Cardiac atrium fibroblast (primary cell): ENCODE measurements around the gene ABCB11. TPM values are rescaled to one million over a fixed set of nuclear protein-coding genes. Genes with fewer than 3 reads are reported as not detected.

Experiments
- total RNA-seq: library from RNA; depleted of rRNA; stranded (reverse); fragments of >200 nt; gene quantifications from 2 replicates; pipeline ENCODE4 v1.2.3, GENCODE V29; 2015

Gene ABCB11
- under 0.01 and 0.65 TPM in 2 replicates for total RNA-seq

DNA sequence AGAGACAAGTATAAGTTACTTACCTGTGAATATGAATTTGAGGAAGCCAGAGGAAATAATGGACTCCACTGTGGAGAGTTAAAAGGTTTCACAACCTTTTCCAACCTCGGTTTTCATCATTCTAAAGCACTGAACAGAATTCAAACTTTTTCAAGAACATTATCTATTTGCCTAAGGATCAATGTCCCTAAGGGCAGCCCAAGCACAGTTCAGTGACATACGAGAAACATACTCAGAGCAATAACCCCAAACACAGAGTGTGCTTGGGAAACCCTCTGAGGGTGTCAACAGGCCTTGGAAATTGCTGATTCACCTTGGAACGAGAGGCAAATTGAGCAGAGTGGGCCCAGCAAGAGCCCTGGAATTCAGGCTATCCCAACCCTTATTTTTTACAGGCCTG, at the start of gene ABCB11:
ABCB11 (minus strand) TSS at position 123 of the 400 bp plus-strand sequence. CDS start 13,199 bp downstream, outside the sequence.

DNA sequence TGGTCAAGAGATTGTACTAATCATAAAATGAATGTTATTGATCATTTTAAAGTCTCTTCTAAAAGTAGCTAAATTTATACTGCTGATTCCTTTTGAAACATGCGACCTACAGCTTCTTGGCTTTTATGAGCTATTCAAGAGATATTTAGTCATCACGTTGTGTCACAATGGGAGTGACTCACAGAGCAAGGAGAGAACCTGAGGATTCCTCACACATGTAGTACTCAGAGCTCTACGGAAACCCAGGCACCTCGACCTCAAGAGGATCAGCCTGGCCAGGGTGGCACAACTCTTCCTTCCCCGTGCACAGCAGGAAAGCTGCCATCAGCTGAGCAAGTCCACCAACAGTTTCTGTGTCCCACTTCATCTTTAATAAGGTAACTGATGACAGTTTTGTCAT, 38.2 kb upstream of the ABCB11 start, which contains the start of gene DHRS9:
DHRS9 (plus strand) TSS at position 223 of the 400 bp plus-strand sequence. CDS start 12,019 bp downstream, outside the sequence.

DNA sequence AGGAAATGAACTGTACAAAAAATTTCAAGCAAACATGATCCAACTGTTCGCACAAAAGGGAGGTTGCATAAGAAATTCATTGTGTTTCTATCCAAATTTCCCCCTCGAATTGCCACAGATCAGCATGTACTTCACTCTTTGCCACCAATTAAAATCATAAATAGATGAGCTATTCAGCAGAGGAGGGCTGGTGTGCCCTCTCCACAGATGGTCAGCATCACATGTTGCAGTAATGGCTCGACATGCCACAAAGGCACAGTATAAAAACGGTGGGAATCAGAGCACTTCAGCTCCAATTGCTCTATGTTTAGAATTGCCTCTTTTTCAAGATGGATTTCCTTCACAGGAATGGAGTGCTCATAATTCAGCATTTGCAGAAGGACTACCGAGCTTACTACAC, 130.1 kb downstream of the ABCB11 start, which contains the start of gene G6PC2:
G6PC2 (plus strand) TSS at position 289 of the 400 bp plus-strand sequence; CDS start at position 330, 41 bp downstream.

DNA sequence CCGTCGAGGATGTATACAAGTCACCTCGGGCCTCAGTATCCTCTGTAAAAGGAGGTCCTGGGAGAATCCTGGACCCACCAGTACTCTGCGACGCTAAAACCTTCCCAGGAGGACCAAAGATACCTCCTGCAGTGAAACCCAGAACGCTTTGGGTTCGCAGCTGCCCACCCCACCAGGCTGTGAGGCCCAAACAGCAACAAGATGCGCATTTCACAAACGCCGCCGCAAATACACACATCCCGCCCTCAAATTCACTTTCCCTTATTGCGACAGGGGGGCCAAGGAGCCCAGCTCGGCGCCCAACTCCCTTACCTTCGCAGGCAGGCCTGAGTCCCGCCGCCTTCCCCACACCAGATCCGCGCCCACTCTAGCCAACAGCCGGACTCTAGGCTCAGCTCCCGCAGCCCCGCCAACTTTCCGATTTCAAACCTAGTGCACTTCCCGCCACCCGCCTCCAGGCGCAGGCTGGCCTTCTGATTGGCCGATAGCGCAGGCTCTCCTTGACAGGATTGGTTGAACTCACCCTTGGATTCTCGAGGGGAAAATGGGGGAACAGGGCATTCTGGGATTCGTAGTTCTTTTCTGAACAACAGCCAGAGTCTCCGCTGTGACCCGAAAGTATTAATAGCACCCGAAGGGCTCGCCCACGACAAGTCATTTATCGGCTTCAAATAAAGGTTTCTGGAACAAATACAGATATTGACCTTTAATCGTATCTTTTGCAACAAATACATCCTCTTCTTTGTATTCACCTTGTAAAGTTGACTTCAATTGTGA, 140.9 kb downstream of the ABCB11 start, which contains the start of gene SPC25:
SPC25 (minus strand) TSS at position 425 of the 777 bp plus-strand sequence. CDS start 911 bp downstream, outside the sequence.

Other genes with a start within 250 kb of the ABCB11 start
- gene NOSTRIN, start 228.7 kb downstream of the ABCB11 start, total RNA-seq: 0.16 and 0.18 TPM in 2 replicates
- 2.0 and 2.1 TPM in 2 replicates for gene SPC25, start 140.9 kb downstream of the ABCB11 start, total RNA-seq
- gene G6PC2, start 130.0 kb downstream of the ABCB11 start, total RNA-seq: not detected in 2 replicates
- 20.2 and 29.2 TPM in 2 replicates for gene DHRS9, start 38.2 kb upstream of the ABCB11 start, total RNA-seq